HFF-Myc (cell line): Measurements from ENCODE around the gene HIVEP3.
A peak's percentile ranks its signal among the peaks of the same experiment; 100 is the strongest.

Experiments used
- DNase-seq: peaks from one replicate; pipeline ENCODE4 v3.0.0-alpha.2; 2011; ENCODE audit warnings: low read depth; ENCODE audit errors: extremely low read depth
- H3K4me3 ChIP-seq: replicated peaks from 2 replicates; pipeline ENCODE4 v1.5.1; 2011; ENCODE audit warnings: low read depth, mild to moderate bottlenecking, control low read depth, low read length
- TF ChIP-seq, protein P1 (sequence below): IDR thresholded peaks from 2 replicates; pipeline ENCODE4 v1.5.1; 2012; ENCODE audit warnings: mild to moderate bottlenecking, low read depth, low read length, control low read depth; ENCODE audit errors: missing control alignments

HIVEP3 gene

DNA sequence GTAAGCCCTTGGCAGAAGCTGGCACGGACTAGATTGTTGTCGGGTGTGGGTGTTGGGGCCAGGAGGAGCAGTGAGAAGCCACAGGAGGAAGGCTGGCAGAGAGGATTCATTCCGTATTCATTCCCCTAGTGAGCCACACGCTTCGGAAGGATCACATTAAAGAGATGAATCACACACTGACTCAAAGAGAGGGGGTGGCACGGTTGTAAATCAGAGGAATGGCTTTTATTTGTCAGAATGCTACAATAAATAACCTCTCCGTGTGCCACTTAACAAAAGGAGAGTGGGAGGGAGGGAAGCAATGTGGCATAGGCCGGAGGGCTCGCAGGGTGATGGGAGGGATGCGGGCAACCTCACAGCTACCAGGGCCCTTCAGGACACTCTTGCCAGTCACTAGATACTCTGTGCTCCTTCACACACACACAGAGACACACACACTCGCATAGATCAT is 135.5 kb downstream of the HIVEP3 start:
- peak; percentile 72 for DNase-seq
- TF ChIP-seq, protein P1, sequence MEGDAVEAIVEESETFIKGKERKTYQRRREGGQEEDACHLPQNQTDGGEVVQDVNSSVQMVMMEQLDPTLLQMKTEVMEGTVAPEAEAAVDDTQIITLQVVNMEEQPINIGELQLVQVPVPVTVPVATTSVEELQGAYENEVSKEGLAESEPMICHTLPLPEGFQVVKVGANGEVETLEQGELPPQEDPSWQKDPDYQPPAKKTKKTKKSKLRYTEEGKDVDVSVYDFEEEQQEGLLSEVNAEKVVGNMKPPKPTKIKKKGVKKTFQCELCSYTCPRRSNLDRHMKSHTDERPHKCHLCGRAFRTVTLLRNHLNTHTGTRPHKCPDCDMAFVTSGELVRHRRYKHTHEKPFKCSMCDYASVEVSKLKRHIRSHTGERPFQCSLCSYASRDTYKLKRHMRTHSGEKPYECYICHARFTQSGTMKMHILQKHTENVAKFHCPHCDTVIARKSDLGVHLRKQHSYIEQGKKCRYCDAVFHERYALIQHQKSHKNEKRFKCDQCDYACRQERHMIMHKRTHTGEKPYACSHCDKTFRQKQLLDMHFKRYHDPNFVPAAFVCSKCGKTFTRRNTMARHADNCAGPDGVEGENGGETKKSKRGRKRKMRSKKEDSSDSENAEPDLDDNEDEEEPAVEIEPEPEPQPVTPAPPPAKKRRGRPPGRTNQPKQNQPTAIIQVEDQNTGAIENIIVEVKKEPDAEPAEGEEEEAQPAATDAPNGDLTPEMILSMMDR = no peak
- no peak overlapping the region for H3K4me3 ChIP-seq

- TF ChIP-seq, protein P1 = no peak
- H3K4me3 ChIP-seq = no peak overlapping the region
- no peak for DNase-seq
Measured at GRCh38 chr1:41780916-41781315, 137.8 kb downstream of the HIVEP3 start.

- TF ChIP-seq, protein P1 = no peak
- H3K4me3 ChIP-seq = no peak overlapping the region
- DNase-seq = no peak
Measured at GRCh38 chr1:41780322-41780721, 138.4 kb downstream of the HIVEP3 start.

DNA sequence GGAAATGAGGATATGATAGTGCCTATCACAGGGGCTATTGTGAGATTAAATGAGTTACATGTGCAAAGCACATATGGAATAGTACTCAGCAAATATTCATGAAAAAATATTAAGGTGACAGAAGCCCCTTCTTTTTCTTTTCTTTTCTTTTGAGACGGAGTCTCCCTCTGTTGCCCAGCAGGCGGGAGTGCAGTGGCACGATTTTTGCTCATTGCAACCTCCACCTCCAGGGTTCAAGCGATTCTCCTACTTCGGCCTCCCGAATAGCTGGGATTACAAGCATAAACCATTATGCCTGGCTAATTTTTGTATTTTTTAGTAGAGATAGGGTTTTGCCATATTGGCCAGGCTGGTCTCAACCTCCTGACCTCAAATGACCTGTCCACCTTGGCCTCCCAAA is 139.4 kb downstream of the HIVEP3 start:
- TF ChIP-seq, protein P1 = peak; percentile 22
- DNase-seq = no peak
- H3K4me3 ChIP-seq = no peak overlapping the region

DNA sequence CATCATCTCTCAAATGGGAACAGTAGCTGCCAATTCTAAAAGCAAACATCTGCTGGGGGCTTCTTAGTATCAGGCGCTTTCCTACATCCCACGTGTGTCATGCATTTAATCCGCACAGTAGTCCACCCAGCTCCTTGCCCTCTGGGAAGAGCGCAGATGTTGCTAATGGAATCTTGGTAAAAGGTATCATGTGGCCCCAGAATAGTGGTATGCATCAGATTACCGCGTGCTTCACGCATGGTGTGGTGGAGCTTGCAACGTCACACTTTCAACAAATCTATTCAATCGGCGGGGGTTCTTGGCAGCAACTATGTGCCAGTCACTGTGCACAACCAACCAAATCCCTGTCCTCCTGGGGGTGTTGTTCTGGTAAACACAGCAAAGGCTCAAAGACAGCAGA is 141.0 kb downstream of the HIVEP3 start:
- no peak overlapping the region for H3K4me3 ChIP-seq
- TF ChIP-seq, protein P1 = no peak
- DNase-seq = no peak

DNA sequence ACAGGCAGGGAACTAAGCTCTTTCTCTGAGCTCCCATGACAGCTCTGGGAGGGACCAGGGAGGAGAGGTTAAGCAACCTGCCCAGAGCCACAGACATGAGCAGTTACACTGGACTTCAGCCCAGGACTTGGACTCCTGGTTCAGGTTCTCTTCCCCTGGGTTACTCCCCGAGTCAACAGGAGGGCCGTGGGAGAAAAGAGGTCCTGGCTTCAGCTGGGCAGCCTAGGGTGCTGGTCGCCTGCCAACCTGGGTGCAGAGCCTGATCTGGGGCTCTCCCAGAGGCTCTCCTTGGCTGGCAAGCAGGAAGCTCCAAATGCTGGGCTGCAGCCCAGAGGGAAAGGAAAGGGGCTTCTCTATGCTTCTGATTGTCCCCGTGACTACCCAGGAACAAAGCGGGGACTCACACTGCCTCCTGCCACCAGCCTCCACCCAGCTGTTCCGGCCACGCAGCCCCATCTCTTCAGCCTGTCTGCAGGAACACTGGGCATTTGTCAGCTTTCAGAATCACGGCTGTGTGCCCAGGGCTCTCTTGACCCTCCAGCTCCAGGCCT is 141.8 kb downstream of the HIVEP3 start:
- no peak overlapping the region for H3K4me3 ChIP-seq
- TF ChIP-seq, protein P1 = no peak
- no peak for DNase-seq
